Gastrocnemius medialis (tissue), 4 donors: Measurements from ENCODE around the gene DDIT3.

ENCODE experiments used
- POLR2A ChIP-seq, 2 donors: fragments of 450-650 bp; IDR thresholded peaks; one replicate each; pipeline ENCODE4 v1.6.1; 2017; ENCODE audit warnings: antibody characterized with exemption in 2 of 2, mild to moderate bottlenecking in 2 of 2, moderate library complexity in 2 of 2
- TF ChIP-seq, protein P1 (sequence below), 5 experiments: fragments of 450-650 bp in 3 of 5; fragments of 200-600 bp in 2 of 5; sonication (generic) in 2 of 5; IDR thresholded peaks in 4 of 5; conservative IDR thresholded peaks in 1 of 5; 1 replicate in 4 of 5; 2 replicates in 1 of 5; pipeline ENCODE4 v1.5.1; 2016 to 2019; ENCODE audit warnings: antibody characterized with exemption in 5 of 5, mild to moderate bottlenecking in 3 of 5, moderate library complexity in 3 of 5

- TF ChIP-seq, protein P1, sequence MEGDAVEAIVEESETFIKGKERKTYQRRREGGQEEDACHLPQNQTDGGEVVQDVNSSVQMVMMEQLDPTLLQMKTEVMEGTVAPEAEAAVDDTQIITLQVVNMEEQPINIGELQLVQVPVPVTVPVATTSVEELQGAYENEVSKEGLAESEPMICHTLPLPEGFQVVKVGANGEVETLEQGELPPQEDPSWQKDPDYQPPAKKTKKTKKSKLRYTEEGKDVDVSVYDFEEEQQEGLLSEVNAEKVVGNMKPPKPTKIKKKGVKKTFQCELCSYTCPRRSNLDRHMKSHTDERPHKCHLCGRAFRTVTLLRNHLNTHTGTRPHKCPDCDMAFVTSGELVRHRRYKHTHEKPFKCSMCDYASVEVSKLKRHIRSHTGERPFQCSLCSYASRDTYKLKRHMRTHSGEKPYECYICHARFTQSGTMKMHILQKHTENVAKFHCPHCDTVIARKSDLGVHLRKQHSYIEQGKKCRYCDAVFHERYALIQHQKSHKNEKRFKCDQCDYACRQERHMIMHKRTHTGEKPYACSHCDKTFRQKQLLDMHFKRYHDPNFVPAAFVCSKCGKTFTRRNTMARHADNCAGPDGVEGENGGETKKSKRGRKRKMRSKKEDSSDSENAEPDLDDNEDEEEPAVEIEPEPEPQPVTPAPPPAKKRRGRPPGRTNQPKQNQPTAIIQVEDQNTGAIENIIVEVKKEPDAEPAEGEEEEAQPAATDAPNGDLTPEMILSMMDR (IDR thresholded peaks at IDR 0.05 in 4 of 5, conservative IDR thresholded peaks at IDR 0.05 in 1 of 5) = no peak
- TF ChIP-seq POLR2A (IDR thresholded peaks at IDR 0.05) = no peak
Observed at GRCh38 chr12:57523706-57524614, 3.6 kb upstream of the DDIT3 start.
